GM23338 (cell line): Measurements from ENCODE around the gene CDC40. TPM values are rescaled to one million over a fixed set of nuclear protein-coding genes. Genes with fewer than 3 reads are reported as not detected.

Source experiments
- ATAC-seq: fragments of 200-7000 bp; cut with Tn5 transposase; 3 replicates; pipeline ENCODE4 v1.9.1; 2020
- DNase-seq: peaks from one replicate; pipeline ENCODE4 v3.0.0-alpha.2; 2015; ENCODE audit warnings: low spot score
- H2AFZ ChIP-seq: fragments of 200-600 bp; sonication (generic); 2 replicates; pipeline ENCODE4 v1.8.0; 2016; ENCODE audit warnings: antibody characterized with exemption, mild to moderate bottlenecking, moderate library complexity
- H3F3A ChIP-seq: fragments of 200-600 bp; sonication (generic); replicated peaks from 2 replicates; pipeline ENCODE4 v1.8.0; 2017; ENCODE audit warnings: antibody characterized with exemption, mixed run types, low read depth
- H3K27ac ChIP-seq: fragments of 200-600 bp; sonication (generic); 2 replicates; pipeline ENCODE4 v1.6.1; 2016; ENCODE audit warnings: low read depth
- H3K27me3 ChIP-seq: fragments of 200-600 bp; sonication (generic); 2 replicates; pipeline ENCODE4 v1.8.0; 2016; ENCODE audit warnings: mild to moderate bottlenecking, mixed run types, moderate library complexity; ENCODE audit not compliant: insufficient read depth
- H3K36me3 ChIP-seq: fragments of 200-600 bp; sonication (generic); 2 replicates; pipeline ENCODE4 v1.8.0; 2016; ENCODE audit warnings: mild to moderate bottlenecking; ENCODE audit not compliant: insufficient read depth
- H3K4me1 ChIP-seq: fragments of 200-600 bp; sonication (generic); 2 replicates; pipeline ENCODE4 v1.8.0; 2016; ENCODE audit warnings: mild to moderate bottlenecking, moderate library complexity; ENCODE audit not compliant: insufficient read depth
- H3K4me2 ChIP-seq: fragments of 200-600 bp; sonication (generic); 2 replicates; pipeline ENCODE4 v1.7.1; 2017; ENCODE audit warnings: mixed run types
- H3K4me3 ChIP-seq: fragments of 200-600 bp; sonication (generic); 2 replicates; pipeline ENCODE4 v1.6.1; 2016; ENCODE audit warnings: mixed run types
- H3K79me2 ChIP-seq: fragments of 200-600 bp; sonication (generic); replicated peaks from 2 replicates; pipeline ENCODE4 v1.8.0; 2017; ENCODE audit warnings: mild to moderate bottlenecking; ENCODE audit not compliant: insufficient read depth
- H3K9me2 ChIP-seq: fragments of 200-600 bp; sonication (generic); 2 replicates; pipeline ENCODE4 v1.8.0; 2017; ENCODE audit not compliant: insufficient read depth
- H4K20me1 ChIP-seq: fragments of 200-600 bp; sonication (generic); replicated peaks from 2 replicates; pipeline ENCODE4 v1.8.0; 2017; ENCODE audit warnings: mild to moderate bottlenecking; ENCODE audit not compliant: insufficient read depth
- H3K27ac Mint-ChIP-seq: 2 replicates; pipeline ENCODE4 v1.8.0; 2020; ENCODE audit warnings: inconsistent platforms, mild to moderate bottlenecking, moderate library complexity, mixed read lengths
- H3K27me3 Mint-ChIP-seq: 3 replicates; pipeline ENCODE4 v1.8.0; 2022; ENCODE audit warnings: low read depth, mild to moderate bottlenecking, moderate library complexity, mixed read lengths, inconsistent platforms; ENCODE audit not compliant: insufficient read depth, poor library complexity
- H3K36me3 Mint-ChIP-seq: 3 replicates; pipeline ENCODE4 v1.8.0; 2021; ENCODE audit warnings: low read depth, mild to moderate bottlenecking, inconsistent platforms, moderate library complexity, mixed read lengths
- H3K4me1 Mint-ChIP-seq: 3 replicates; pipeline ENCODE4 v1.8.0; 2020; ENCODE audit warnings: mild to moderate bottlenecking, inconsistent platforms, mixed read lengths
- H3K4me3 Mint-ChIP-seq: 3 replicates; pipeline ENCODE4 v1.8.0; 2021; ENCODE audit warnings: moderate library complexity, mild to moderate bottlenecking, inconsistent platforms, mixed read lengths
- H3K9me3 Mint-ChIP-seq: 3 replicates; pipeline ENCODE4 v1.8.0; 2020; ENCODE audit warnings: moderate library complexity, mild to moderate bottlenecking, inconsistent platforms, mixed read lengths
- CREB1 ChIP-seq: fragments of 250-450 bp; sonication (Bioruptor Pico); IDR thresholded peaks from 2 replicates; pipeline ENCODE4 v1.5.0; 2020; ENCODE audit warnings: low read depth, mild to moderate bottlenecking, moderate library complexity
- EZH2 ChIP-seq: fragments of 200-600 bp; sonication (generic); IDR thresholded peaks from one replicate; pipeline ENCODE4 v1.8.0; 2017; ENCODE audit warnings: antibody characterized with exemption, mild to moderate bottlenecking, low read depth; ENCODE audit not compliant: unreplicated experiment
- NANOG ChIP-seq: IDR thresholded peaks from 2 replicates; pipeline ENCODE4 v1.6.1; 2016; ENCODE audit warnings: antibody characterized with exemption, borderline replicate concordance
- REST ChIP-seq: IDR thresholded peaks from one replicate; pipeline ENCODE4 v1.6.1; 2018; ENCODE audit warnings: antibody characterized with exemption; ENCODE audit not compliant: unreplicated experiment
- STAT1 ChIP-seq: IDR thresholded peaks from one replicate; pipeline ENCODE4 v1.6.1; 2016; ENCODE audit warnings: antibody characterized with exemption; ENCODE audit not compliant: unreplicated experiment
- ZNF114 ChIP-seq: fragments of 250-450 bp; sonication (Bioruptor Pico); IDR thresholded peaks from 2 replicates; pipeline ENCODE4 v1.5.0; 2020; ENCODE audit warnings: mild to moderate bottlenecking, moderate library complexity
- ZNF462 ChIP-seq: fragments of 250-450 bp; sonication (Bioruptor Pico); IDR thresholded peaks from 2 replicates; pipeline ENCODE4 v1.5.0; 2020; ENCODE audit warnings: mild to moderate bottlenecking, moderate library complexity
- polyA plus RNA-seq: library from polyadenylated mRNA; unstranded; fragments of >200 nt; fragmentation: Nextera tagmentation; extraction: Ambion mirVana; gene quantifications from 2 replicates; pipeline ENCODE4 v1.2.1, GENCODE V29; 2016
- total RNA-seq: library from RNA; depleted of rRNA; stranded (reverse); fragments of >200 nt; shearing (Covaris generic); gene quantifications from 2 replicates; pipeline ENCODE4 v1.2.3, GENCODE V29; 2014
- TF ChIP-seq, protein P1 (sequence below), 2 experiments: fragments of 200-600 bp in 1 of 2; sonication (generic) in 1 of 2; conservative IDR thresholded peaks; 2 replicates each; pipeline versions ENCODE4 v1.5.1 to v1.6.1; 2016 to 2017; ENCODE audit warnings: antibody characterized with exemption in 2 of 2, low read depth in 2 of 2, mild to moderate bottlenecking in 2 of 2, moderate library complexity in 1 of 2

The CDC40 gene
- total and polyA plus RNA-seq, 2 experiments from 2014 or later: 28.9 to 58.4 TPM

GRCh38 chr6:110266996-110267395, 86.8 kb downstream of the CDC40 start (continued):
- TF ChIP-seq, protein P1, sequence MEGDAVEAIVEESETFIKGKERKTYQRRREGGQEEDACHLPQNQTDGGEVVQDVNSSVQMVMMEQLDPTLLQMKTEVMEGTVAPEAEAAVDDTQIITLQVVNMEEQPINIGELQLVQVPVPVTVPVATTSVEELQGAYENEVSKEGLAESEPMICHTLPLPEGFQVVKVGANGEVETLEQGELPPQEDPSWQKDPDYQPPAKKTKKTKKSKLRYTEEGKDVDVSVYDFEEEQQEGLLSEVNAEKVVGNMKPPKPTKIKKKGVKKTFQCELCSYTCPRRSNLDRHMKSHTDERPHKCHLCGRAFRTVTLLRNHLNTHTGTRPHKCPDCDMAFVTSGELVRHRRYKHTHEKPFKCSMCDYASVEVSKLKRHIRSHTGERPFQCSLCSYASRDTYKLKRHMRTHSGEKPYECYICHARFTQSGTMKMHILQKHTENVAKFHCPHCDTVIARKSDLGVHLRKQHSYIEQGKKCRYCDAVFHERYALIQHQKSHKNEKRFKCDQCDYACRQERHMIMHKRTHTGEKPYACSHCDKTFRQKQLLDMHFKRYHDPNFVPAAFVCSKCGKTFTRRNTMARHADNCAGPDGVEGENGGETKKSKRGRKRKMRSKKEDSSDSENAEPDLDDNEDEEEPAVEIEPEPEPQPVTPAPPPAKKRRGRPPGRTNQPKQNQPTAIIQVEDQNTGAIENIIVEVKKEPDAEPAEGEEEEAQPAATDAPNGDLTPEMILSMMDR (conservative IDR thresholded peaks at IDR 0.05; ENCODE audit: low read depth in 2 of 2): no peak
- TF ChIP-seq NANOG: no peak
- no peak for TF ChIP-seq EZH2
- no peak for TF ChIP-seq ZNF462 (CRISPR knock-in tag)
- TF ChIP-seq CREB1 (CRISPR knock-in tag): no peak
- TF ChIP-seq STAT1: no peak

- Mint-ChIP-seq H3K4me3 (peak overlapping the region; percentile 20; the same call in 1 of the 3 replicates), H3K27me3 (peaks cover 2% of the 10 kb centered on the region), H3K4me1 (peaks cover 25% of the 10 kb centered on the region), H3K9me3 (no peaks in the 10 kb centered on the region; the same call in 2 of the 3 replicates), H3K36me3 (no peaks in the 10 kb centered on the region), H3K27ac (peak overlapping the region; percentile 93)
- H3K27ac ChIP-seq: peak overlapping the region; percentile 87
- no peaks in the 10 kb centered on the region for H3K27me3 ChIP-seq
- peaks cover 9% of the 10 kb centered on the region; the same call in 1 of the 2 replicates for H3K9me2 ChIP-seq
- H3K4me3 ChIP-seq: peak overlapping the region; percentile 23; the same call in 1 of the 2 replicates
- ATAC-seq (peak; percentile 67), DNase-seq (peak; percentile 19)
- H3K36me3 ChIP-seq: no peaks in the 10 kb centered on the region
- H3K79me2 ChIP-seq: no peaks in the 10 kb centered on the region
- H3K4me2 ChIP-seq: peak overlapping the region; percentile 54
- no peaks in the 10 kb centered on the region for H4K20me1 ChIP-seq
- H3F3A ChIP-seq: no peaks in the 10 kb centered on the region
- H2AFZ ChIP-seq: no peak overlapping the region
- peaks cover 9% of the 10 kb centered on the region for H3K4me1 ChIP-seq
- TF ChIP-seq NANOG (no peak), REST (no peak), ZNF114 (no peak)
Observed at GRCh38 chr6:110269623-110270022, 89.4 kb downstream of the CDC40 start.
